Activated CD4-positive, alpha-beta T cell treated with anti-CD3 and anti-CD28 coated beads for 36 hours (primary cell): Measurements from ENCODE around the gene EMILIN2. TPM values are rescaled to one million over a fixed set of nuclear protein-coding genes. Genes with fewer than 3 reads are reported as not detected.
A peak's percentile ranks its signal among the peaks of the same experiment; 100 is the strongest.

Experiments used
- ATAC-seq: fragments of 200-7000 bp; cut with Tn5 transposase; one replicate; pipeline ENCODE4 v1.10.0; 2021; ENCODE audit warnings: mild to moderate bottlenecking, moderate library complexity
- CTCF ChIA-PET: fragments of 350-600 bp; sonication (Branson Sonifier 250); formaldehyde crosslinking; loops from one replicate; lab custom pipeline; 2021; ENCODE audit warnings: antibody characterized with exemption; lab: Charles Lee
- POLR2A ChIA-PET: fragments of 350-600 bp; sonication (Branson Sonifier 250); formaldehyde crosslinking; loops from one replicate; lab custom pipeline; 2021; ENCODE audit warnings: antibody characterized with exemption, inconsistent platforms; lab: Charles Lee
- DNase-seq: peaks from one replicate; pipeline ENCODE4 v3.0.0-alpha.2; 2020
- H3K27ac Mint-ChIP-seq: one replicate; pipeline ENCODE4 v1.8.0; 2021; ENCODE audit warnings: mixed read lengths
- H3K27me3 Mint-ChIP-seq: one replicate; pipeline ENCODE4 v1.8.0; 2021; ENCODE audit warnings: mixed read lengths
- H3K36me3 Mint-ChIP-seq: one replicate; pipeline ENCODE4 v1.8.0; 2021; ENCODE audit warnings: low read depth, mixed read lengths
- H3K4me1 Mint-ChIP-seq: one replicate; pipeline ENCODE4 v1.8.0; 2021; ENCODE audit warnings: mixed read lengths
- H3K4me3 Mint-ChIP-seq: one replicate; pipeline ENCODE4 v1.8.0; 2021; ENCODE audit warnings: mild to moderate bottlenecking, moderate library complexity, mixed read lengths
- H3K9me3 Mint-ChIP-seq: one replicate; pipeline ENCODE4 v1.8.0; 2021; ENCODE audit warnings: low read depth, mixed read lengths
- intact Hi-C, 2 experiments: fragments of 100-400 bp; cut with DNase I in 1 of 2; cut with micrococcal nuclease in 1 of 2; formaldehyde crosslinking; loops; one replicate each; pipeline versions ENCODE4 v1.14.2 to v1.15.1; 2022 to 2024; cut with DNase I, micrococcal nuclease
- total RNA-seq, 2 experiments: library from RNA; stranded (reverse); gene quantifications; one replicate each; pipeline ENCODE4 v1.2.3, GENCODE V29; 2021

The EMILIN2 gene
- total RNA-seq, 2 experiments from 2014 or later, result 12.0 to 15.7 TPM

- POLR2A ChIA-PET, result no interaction called here
Measured at GRCh38 chr18:2901423-2901985, 54.7 kb downstream of the EMILIN2 start.

GRCh38 chr18:2902327-2902726 is 55.5 kb downstream of the EMILIN2 start:
- ChIA-PET CTCF (interaction anchor here (0.7 kb wide), 1 partner anchor 344 kb away, joined by 3 read pairs; no protein-coding TSS in a partner anchor), POLR2A (no interaction called here)
- intact Hi-C loops, result no loop called here
- Mint-ChIP-seq H3K36me3 (peaks cover 2% of the 10 kb centered on the region), H3K27ac (no peak overlapping the region), H3K9me3 (no peaks in the 10 kb centered on the region), H3K4me3 (no peak overlapping the region), H3K4me1 (peaks cover 15% of the 10 kb centered on the region), H3K27me3 (no peaks in the 10 kb centered on the region)
- no peak for ATAC-seq
- DNase-seq, result no peak

More at GRCh38 chr18:2901423-2901985, 54.7 kb downstream of the EMILIN2 start:
- ATAC-seq, result no peak
- DNase-seq, result no peak
- Mint-ChIP-seq H3K4me1 (peaks cover 12% of the 10 kb centered on the region), H3K4me3 (no peak overlapping the region), H3K36me3 (no peaks in the 10 kb centered on the region), H3K27me3 (no peaks in the 10 kb centered on the region), H3K27ac (no peak overlapping the region), H3K9me3 (no peaks in the 10 kb centered on the region)
- CTCF ChIA-PET, result interaction anchor here (0.8 to 1.0 kb wide), 2 partner anchors 52 to 210 kb away, joined by 3 to 4 read pairs; no protein-coding TSS in a partner anchor
- intact Hi-C loops, result no loop called here

GRCh38 chr18:2903006-2903405 is 56.2 kb downstream of the EMILIN2 start:
- H3K27ac Mint-ChIP-seq, result no peak overlapping the region
- intact Hi-C loops, result no loop called here
- no peaks in the 10 kb centered on the region for H3K27me3 Mint-ChIP-seq
- ATAC-seq (no peak), DNase-seq (no peak)
- no peak overlapping the region for H3K4me3 Mint-ChIP-seq
- H3K4me1 Mint-ChIP-seq, result peaks cover 18% of the 10 kb centered on the region
- peaks cover 3% of the 10 kb centered on the region for H3K36me3 Mint-ChIP-seq
- POLR2A ChIA-PET, result no interaction called here
- no peaks in the 10 kb centered on the region for H3K9me3 Mint-ChIP-seq
- CTCF ChIA-PET, result interaction anchor here (0.7 to 1.4 kb wide), 2 partner anchors 10 to 343 kb away, joined by 3 read pairs; no protein-coding TSS in a partner anchor

- ChIA-PET POLR2A (no interaction called here), CTCF (interaction anchor here (0.8 to 1.6 kb wide), 2 partner anchors 68 to 122 kb away, joined by 3 read pairs; no protein-coding TSS in a partner anchor)
- intact Hi-C loops, result loop anchor here (1.0 to 5.0 kb wide), 6 partner anchors 58 to 334 kb away; partner anchors contain the start of genes EMILIN2 (in 1 of the 2), METTL4 (in 1 of the 2), NDC80 (in 1 of the 2) and SMCHD1 (in 1 of the 2)
- Mint-ChIP-seq H3K4me1 (peaks cover 17% of the 10 kb centered on the region), H3K27me3 (no peaks in the 10 kb centered on the region), H3K36me3 (peaks cover 14% of the 10 kb centered on the region), H3K27ac (peak overlapping the region; percentile 87), H3K9me3 (no peaks in the 10 kb centered on the region), H3K4me3 (peak overlapping the region; percentile 76)
- ATAC-seq (peak; percentile 43), DNase-seq (peak; percentile 69)
Measured at GRCh38 chr18:2905854-2906703, 59.3 kb downstream of the EMILIN2 start.

- Mint-ChIP-seq H3K36me3 (peaks cover 14% of the 10 kb centered on the region), H3K4me1 (peaks cover 17% of the 10 kb centered on the region)
Measured at GRCh38 chr18:2906704-2907549, 60.1 kb downstream of the EMILIN2 start.

GRCh38 chr18:2907550-2908135 is 60.8 kb downstream of the EMILIN2 start:
- no peaks in the 10 kb centered on the region for H3K9me3 Mint-ChIP-seq

More at GRCh38 chr18:2906704-2907549, 60.1 kb downstream of the EMILIN2 start:
- Mint-ChIP-seq H3K4me3 (peak overlapping the region; percentile 78), H3K27me3 (no peaks in the 10 kb centered on the region), H3K27ac (peak overlapping the region; percentile 72), H3K9me3 (no peaks in the 10 kb centered on the region)
- CTCF ChIA-PET, result interaction anchor here (0.6 to 1.6 kb wide), 3 partner anchors 24 to 101 kb away, joined by 3 to 4 read pairs (median 3); no protein-coding TSS in a partner anchor
- POLR2A ChIA-PET, result no interaction called here
- intact Hi-C loops, result loop anchor here (1.0 to 5.0 kb wide), 6 partner anchors 59 to 335 kb away; partner anchors contain the start of genes EMILIN2 (in 1 of the 2), METTL4 (in 1 of the 2), NDC80 (in 1 of the 2) and SMCHD1 (in 1 of the 2)
- ATAC-seq (peak; percentile 67), DNase-seq (peak; percentile 63)

GRCh38 chr18:2908166-2908945 is 61.5 kb downstream of the EMILIN2 start:
- Mint-ChIP-seq H3K4me1 (peaks cover 17% of the 10 kb centered on the region), H3K27me3 (no peaks in the 10 kb centered on the region), H3K36me3 (peaks cover 18% of the 10 kb centered on the region), H3K4me3 (peak overlapping the region; percentile 78), H3K27ac (peak overlapping the region; percentile 32), H3K9me3 (no peaks in the 10 kb centered on the region)
- DNase-seq (no peak), ATAC-seq (no peak)
- POLR2A ChIA-PET, result interaction anchor here (0.6 to 1.0 kb wide), 2 partner anchors 10 to 15 kb away, joined by 3 to 8 read pairs; no protein-coding TSS in a partner anchor
- intact Hi-C loops, result loop anchor here (5.0 kb wide), 5 partner anchors 61 to 336 kb away; partner anchors contain the start of genes EMILIN2 (in 1 of the 2), METTL4 (in 1 of the 2), NDC80 (in 1 of the 2) and SMCHD1 (in 1 of the 2)
- CTCF ChIA-PET, result interaction anchor here (1.4 kb wide), 1 partner anchor 9 kb away, joined by 5 read pairs; no protein-coding TSS in a partner anchor

More at GRCh38 chr18:2907550-2908135, 60.8 kb downstream of the EMILIN2 start:
- ChIA-PET CTCF (interaction anchor here (0.6 to 1.6 kb wide), 3 partner anchors 25 to 102 kb away, joined by 3 to 4 read pairs (median 3); no protein-coding TSS in a partner anchor), POLR2A (interaction anchor here (0.6 kb wide), 1 partner anchor 16 kb away, joined by 8 read pairs; no protein-coding TSS in a partner anchor)
- no peaks in the 10 kb centered on the region for H3K27me3 Mint-ChIP-seq
- intact Hi-C loops, result loop anchor here (5.0 kb wide), 5 partner anchors 60 to 335 kb away; partner anchors contain the start of genes EMILIN2 (in 1 of the 2), METTL4 (in 1 of the 2), NDC80 (in 1 of the 2) and SMCHD1 (in 1 of the 2)
- H3K4me3 Mint-ChIP-seq, result peak overlapping the region; percentile 78
- peak overlapping the region; percentile 72 for H3K27ac Mint-ChIP-seq
- ATAC-seq, result peak; percentile 20
- peaks cover 17% of the 10 kb centered on the region for H3K4me1 Mint-ChIP-seq
- DNase-seq, result no peak
- H3K36me3 Mint-ChIP-seq, result peaks cover 18% of the 10 kb centered on the region

GRCh38 chr18:2908946-2909335 is 62.1 kb downstream of the EMILIN2 start:
- no peak for DNase-seq
- Mint-ChIP-seq H3K4me1 (peaks cover 17% of the 10 kb centered on the region), H3K27me3 (no peaks in the 10 kb centered on the region), H3K27ac (no peak overlapping the region), H3K36me3 (peaks cover 22% of the 10 kb centered on the region), H3K9me3 (no peaks in the 10 kb centered on the region), H3K4me3 (no peak overlapping the region)
- no peak for ATAC-seq
- POLR2A ChIA-PET, result interaction anchor here (1.0 kb wide), 1 partner anchor 9 kb away, joined by 3 read pairs; no protein-coding TSS in a partner anchor
- CTCF ChIA-PET, result interaction anchor here (1.4 kb wide), 1 partner anchor 9 kb away, joined by 5 read pairs; no protein-coding TSS in a partner anchor
- intact Hi-C loops, result loop anchor here (5.0 kb wide), 5 partner anchors 62 to 337 kb away; partner anchors contain the start of genes EMILIN2 (in 1 of the 2), METTL4 (in 1 of the 2), NDC80 (in 1 of the 2) and SMCHD1 (in 1 of the 2)
